Fibroblast of the aortic adventitia (primary cell): ENCODE data around the gene COA3. TPM values are rescaled to one million over a fixed set of nuclear protein-coding genes. Genes with fewer than 3 reads are reported as not detected.

Experiments used
- DNase-seq: peaks from one replicate; pipeline ENCODE4 v3.0.0-alpha.2; 2010; ENCODE audit warnings: low read depth
- H3K4me3 ChIP-seq: 2 replicates; pipeline ENCODE4 v1.5.1; 2011; ENCODE audit warnings: low read depth, mild to moderate bottlenecking, control low read depth, low read length, moderate library complexity
- CTCF ChIP-seq: IDR thresholded peaks from 2 replicates; pipeline ENCODE4 v1.5.1; 2011; ENCODE audit warnings: mild to moderate bottlenecking, low read length, control low read depth, inconsistent platforms; ENCODE audit not compliant: insufficient read depth
- total RNA-seq: library from RNA; depleted of rRNA; stranded (reverse); fragments of >200 nt; gene quantifications from 2 replicates; pipeline ENCODE4 v1.2.3, GENCODE V29; 2012; ENCODE audit warnings: low replicate concordance

Gene COA3
- total RNA-seq, 1 donor: 67.5 TPM

- no peak for TF ChIP-seq CTCF
- peak overlapping the region; percentile 97 for H3K4me3 ChIP-seq
- no peak for DNase-seq
Measured at GRCh38 chr17:42832213-42832933, 33.9 kb upstream of the COA3 start.

GRCh38 chr17:42830971-42831370, 32.5 kb upstream of the COA3 start:
- TF ChIP-seq CTCF: no peak
- DNase-seq: no peak
- no peak overlapping the region for H3K4me3 ChIP-seq

GRCh38 chr17:42827472-42827871, 29.0 kb upstream of the COA3 start:
- TF ChIP-seq CTCF: no peak
- H3K4me3 ChIP-seq: no peak overlapping the region
- DNase-seq: no peak

- no peak for DNase-seq
- TF ChIP-seq CTCF: no peak
- H3K4me3 ChIP-seq: no peak overlapping the region
Measured at GRCh38 chr17:42821176-42821575, 22.7 kb upstream of the COA3 start.

GRCh38 chr17:42819939-42820535, 21.5 kb upstream of the COA3 start:
- no peak overlapping the region for H3K4me3 ChIP-seq
- peak; percentile 46 for DNase-seq
- TF ChIP-seq CTCF: peak; percentile 75

- DNase-seq: no peak
- no peak for TF ChIP-seq CTCF
- no peak overlapping the region for H3K4me3 ChIP-seq
Measured at GRCh38 chr17:42818379-42818778, 19.9 kb upstream of the COA3 start.
